Activated CD8-positive, alpha-beta memory T cell treated with anti-CD3 and anti-CD28 coated beads, Interleukin-2, amount 50 U/mL, for 1 hour (primary cell): Measurements from ENCODE around the gene PLEKHH3.
"Not testable (repeated sequence)": the region's sequence is repeated elsewhere in the genome, so short reads cannot be mapped to it uniquely, and the experiment has no call there.

Experiments used
- DNase-seq: peaks from one replicate; pipeline ENCODE4 v3.0.0-alpha.2; 2020; ENCODE audit errors: extremely low read depth

PLEKHH3 gene

DNA sequence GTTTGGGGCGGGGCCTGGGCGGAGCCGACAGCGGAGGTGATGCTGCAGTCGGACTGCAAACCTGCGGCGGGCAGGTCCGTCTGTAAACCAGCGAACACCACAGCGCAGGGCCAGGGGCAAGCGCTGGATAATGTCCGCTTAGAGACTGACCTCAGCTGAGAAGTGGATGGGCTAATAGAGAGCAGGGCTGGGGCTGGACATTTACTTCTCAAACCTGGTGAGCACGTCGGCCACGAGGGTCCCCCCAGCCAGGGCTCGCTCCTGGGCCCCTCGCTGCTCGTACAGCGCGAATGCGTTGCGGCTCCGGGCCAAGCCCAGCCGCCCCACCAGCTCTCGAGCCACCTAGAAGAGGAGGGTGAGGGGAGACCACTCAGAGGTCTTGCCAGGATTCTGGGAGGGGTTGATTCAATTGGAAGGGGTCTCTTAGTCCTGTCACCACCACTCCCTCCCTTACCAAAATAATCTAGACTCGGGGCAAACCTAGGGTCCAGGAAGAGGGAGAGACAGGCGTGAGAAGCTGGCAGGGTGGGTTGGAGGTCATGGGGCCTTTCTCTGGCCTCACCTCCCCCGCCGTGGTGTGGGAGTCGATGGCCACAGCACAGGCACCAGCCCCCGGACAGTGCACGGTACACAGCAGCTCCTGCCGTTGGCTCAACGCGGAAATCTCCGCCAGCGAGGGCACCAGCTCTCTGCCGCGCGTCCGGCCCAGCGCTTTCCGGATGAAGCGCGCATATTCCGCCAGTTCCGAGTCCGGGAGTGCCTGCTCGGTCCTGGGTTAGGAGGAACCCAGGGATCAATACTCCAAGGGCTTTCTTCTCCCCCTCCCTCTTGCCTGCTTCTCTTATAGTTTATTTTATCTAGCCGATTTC is 5.8 kb downstream of the PLEKHH3 start:
- no peak for DNase-seq

DNA sequence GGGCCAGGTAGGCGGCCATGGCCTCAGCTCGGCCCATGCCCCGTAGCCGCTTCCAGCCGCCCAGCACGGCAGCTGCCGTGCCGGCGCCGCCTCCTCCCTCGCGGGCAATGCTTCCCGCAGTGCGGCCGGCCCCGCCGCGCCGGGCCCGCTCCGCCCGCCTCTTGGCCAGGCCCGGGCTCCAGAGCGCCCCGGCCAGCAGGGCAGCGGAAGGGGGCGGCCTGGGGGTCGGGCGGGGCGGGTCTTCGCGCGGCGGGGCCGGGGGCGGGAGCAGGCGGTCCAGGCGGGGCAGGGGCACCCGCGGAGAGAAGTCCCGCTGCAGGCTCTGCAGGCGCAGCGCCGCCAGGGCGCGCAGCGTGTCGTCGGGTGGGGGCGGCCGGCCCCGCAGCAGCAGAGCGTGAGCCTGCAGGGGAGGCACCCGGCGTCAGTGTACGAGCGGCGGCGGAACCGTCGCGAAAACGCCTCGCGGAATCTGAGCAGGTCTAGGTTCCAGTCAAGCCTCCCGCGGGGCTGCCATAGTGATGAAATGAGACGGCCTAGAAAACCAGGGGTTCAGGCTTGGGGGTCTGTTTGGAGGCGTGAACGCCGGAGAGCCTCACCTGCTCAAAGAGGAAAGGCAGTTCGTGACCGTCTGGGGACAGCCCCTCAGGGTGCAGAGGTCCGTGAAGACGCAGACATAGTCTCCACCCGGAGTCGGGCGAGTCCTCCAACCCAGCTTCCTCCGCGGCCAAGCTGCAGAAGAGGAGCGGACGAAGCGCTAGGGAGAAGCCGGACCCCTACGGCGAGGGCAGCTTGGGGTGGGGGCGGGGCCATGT is 6.6 kb downstream of the PLEKHH3 start:
- DNase-seq = no peak

DNA sequence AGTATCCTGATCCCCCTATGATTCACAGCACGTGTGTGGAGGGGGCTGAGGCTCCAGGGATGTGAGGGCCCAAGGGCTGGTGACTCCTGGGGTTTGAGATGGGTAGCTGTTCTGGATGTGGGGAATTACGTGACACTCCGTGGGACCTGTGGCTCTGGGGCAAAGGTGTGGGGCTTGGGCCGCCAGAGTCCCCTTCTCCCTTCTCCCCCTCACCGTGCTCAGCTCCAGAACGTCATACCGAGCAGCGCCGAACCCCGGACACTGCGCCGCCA is 7.2 kb downstream of the PLEKHH3 start:
- no peak for DNase-seq

DNA sequence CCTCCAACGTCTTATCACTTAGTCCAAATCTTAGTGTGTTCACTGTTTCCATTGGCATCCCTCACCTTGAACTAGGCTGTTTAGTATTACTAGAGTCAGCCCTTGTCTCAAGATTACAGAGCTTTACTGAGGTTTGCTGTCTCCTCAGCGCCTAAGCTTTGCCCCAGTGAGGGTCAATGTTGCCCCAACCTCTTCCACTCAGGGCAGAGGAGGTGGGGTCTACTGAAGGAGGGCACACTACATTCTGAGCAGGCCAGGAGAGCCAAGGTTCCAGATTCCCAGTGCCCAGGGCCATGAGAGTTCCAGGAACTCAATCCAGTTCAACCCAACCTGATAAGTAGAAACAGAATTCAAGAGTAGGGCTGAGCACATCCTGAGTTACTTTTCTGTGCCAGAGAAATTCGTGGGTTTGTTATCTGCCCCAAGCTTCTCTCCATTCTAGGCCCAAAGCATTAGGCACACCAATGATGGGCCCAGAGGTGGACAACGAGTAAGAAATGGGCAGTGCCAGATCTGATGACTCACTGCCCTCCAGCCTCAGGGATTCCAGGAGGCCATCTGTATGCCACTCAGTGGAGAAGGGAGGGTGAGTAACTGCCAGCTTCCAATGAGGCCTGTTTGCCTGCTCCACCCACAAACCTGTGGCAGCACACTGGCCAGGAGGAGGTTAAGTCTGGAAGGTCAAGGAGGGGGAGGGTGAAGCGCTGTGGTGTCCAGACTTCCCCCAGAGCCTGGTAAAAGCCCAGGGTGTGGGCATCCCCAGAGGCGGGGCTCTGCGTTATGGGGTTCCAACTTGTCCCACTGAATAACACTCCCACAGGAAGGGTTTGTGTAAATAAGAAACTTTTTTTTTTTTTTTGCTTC is 9.5 kb downstream of the PLEKHH3 start:
- no peak for DNase-seq

DNA sequence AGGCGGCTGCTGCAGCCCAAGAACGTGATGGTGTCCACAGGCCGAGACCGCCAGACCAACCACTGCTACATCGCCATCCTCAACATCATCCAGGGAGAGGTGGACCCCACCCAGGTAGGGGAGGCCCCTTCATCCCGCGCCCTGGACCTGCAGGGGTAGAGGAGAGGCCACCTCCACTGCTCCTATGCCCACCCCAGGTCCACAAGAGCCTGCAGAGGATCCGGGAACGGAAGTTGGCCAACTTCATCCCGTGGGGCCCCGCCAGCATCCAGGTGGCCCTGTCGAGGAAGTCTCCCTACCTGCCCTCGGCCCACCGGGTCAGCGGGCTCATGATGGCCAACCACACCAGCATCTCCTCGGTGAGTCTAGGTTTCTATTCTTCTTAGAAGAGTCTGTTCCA is 10.7 kb downstream of the PLEKHH3 start:
- not testable (repeated sequence) for DNase-seq

DNA sequence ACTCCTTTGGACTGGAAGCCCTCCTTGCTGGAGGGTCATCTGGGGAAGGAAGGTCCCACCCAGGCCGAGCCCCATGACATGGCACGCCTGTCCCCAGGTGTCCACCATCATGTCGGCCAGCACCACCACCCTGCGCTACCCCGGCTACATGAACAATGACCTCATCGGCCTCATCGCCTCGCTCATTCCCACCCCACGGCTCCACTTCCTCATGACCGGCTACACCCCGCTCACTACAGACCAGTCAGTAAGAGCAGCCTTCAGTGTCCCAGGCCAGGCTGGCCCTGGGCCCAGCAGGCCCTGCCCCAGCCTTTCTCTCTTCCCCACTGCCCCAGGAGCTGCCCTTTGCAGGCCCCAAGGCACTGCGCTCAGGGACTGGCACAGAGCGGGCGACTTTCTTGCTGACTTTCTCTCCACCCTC is 11.2 kb downstream of the PLEKHH3 start:
- no peak for DNase-seq

DNA sequence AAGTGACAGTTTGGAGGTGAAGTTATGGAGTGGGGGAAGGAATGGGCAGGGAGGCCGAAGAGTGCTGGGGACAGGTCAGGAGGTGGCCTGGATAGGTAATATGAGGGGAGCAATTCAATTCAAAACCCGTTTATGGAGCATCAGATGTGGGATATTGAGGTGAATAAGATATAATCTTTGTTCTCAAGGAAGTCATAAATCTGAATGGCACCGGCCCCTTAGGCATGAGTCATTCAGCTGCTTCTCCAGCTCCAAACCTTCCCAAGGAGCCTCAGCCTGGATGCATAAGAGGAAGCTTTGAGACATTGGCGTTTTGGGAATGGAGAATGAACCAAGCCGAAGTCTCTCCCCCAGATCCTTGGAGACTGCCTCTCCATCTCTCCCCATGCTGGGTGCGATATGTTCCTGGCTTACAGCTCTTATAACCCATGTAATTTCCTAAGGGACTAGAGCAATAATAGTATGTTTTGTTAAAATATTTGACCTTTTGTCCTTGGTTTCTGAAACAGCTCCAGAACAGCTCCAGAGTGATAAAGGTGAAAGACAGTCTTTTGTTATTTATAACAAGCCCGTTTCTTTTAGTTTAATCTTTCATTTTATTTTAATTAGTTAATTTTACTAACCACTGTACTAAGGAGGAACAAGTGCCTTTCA is 16.0 kb downstream of the PLEKHH3 start:
- DNase-seq = no peak

DNA sequence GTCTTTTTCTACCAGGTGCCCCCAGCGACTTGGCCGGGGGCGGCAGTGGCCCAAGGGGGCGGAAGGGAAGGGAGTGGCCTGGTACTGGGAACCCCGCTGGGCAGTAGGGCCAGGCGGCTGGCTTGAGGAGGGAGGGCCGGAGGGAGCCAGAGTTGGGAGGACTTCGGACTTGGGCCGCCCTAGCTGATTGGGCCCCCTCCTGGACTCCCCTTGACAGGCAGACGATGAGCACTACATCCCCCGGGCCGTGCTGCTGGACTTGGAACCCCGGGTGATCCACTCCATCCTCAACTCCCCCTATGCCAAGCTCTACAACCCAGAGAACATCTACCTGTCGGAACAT is 16.9 kb downstream of the PLEKHH3 start:
- not testable (repeated sequence) for DNase-seq

DNA sequence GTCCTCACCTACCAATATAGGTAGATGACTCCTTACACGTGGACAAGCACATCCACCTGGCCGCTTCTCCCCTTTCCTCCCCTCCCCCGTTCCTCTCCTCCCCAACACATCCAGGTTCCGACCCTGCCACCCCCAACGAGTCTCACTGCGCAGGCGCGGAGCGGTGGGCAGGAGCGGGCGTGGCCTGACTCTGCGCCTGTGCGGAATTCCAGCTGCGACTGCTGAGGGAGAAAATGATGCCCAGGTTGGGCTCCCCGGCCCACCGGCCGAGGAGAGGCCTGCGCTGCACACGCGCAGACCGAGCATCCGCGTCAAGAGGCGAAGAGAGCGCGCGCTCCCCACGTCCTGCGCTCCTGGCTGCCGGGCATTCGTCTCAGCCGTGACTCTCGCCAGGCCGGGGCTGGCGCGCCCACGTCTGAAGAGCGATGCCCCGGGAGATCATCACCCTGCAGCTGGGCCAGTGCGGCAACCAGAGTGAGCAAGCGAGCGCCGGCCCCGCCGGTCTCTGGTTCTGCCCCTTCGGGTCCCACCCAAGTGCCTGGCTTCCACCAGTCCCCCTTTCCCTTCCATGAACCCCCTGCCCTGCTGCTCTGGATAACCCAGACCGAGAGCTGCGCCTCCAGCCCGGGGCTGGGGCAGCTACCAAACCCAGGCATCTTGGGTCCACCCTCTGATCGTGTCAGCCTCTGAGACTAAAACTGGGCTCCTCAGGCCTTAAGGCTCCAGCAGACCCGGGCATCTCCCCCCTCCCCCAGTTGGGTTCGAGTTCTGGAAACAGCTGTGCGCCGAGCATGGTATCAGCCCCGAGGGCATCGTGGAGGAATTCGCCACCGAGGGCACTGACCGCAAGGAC is 17.5 kb downstream of the PLEKHH3 start, which contains the start of gene TUBG2:
Gene TUBG2 (plus strand): TSS at position 206 of the 853 bp plus-strand sequence. CDS start 220 bp downstream, at position 426.
- no peak for DNase-seq

DNA sequence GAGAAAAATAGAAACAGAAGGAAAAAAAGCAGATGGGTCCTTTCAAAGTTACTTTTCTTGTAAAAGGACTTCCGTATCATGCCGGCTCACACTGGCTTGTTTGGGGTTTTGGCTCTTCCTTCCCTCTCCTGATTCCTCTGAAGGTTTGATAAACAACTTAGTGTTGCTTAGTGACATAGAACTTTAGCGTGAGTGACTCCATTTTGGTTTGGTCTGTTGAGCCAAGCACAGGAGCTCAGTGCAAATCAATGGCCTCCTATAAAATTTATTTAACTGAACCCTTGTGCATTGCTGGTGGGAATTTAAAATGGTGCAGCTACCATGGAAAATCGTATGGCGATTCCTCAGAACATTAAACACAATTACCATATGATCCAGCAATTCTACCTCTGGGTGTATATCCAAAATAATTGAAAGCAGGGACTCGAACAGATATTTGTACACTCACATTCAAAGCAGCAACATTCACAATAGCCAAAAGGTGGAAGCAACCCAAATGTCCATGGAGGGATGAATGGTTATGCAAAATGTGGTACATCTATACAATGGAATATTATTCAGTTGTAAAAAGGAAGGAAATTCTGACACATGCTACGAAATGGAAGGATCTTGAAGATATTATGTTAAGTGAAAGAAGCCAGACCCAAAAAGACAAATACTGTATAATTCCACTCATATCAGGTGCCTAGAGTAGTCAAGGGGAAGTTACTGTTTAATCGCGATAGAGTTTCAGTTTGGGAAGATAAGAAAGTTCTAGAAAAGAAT is 18.8 kb downstream of the PLEKHH3 start:
- no peak for DNase-seq

DNA sequence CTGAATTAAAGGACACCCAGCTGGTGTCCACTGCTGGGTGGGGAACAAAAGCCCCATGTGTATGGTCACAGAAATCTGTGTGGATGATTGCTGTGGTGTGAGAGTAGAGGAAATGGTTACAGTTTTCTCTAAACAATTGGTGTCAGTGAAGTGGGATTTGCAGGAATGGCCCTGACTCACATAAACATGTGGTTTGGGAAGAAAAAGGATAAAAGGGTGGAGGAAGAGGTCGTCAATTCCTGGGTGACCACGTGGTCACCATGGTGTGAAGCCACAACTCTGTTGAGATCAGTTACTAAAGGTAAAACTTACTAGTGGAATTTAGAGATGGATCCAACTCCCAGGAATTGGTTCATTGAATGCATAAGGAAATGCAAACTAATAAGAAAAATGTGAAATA is 21.3 kb downstream of the PLEKHH3 start:
- DNase-seq = no peak

DNA sequence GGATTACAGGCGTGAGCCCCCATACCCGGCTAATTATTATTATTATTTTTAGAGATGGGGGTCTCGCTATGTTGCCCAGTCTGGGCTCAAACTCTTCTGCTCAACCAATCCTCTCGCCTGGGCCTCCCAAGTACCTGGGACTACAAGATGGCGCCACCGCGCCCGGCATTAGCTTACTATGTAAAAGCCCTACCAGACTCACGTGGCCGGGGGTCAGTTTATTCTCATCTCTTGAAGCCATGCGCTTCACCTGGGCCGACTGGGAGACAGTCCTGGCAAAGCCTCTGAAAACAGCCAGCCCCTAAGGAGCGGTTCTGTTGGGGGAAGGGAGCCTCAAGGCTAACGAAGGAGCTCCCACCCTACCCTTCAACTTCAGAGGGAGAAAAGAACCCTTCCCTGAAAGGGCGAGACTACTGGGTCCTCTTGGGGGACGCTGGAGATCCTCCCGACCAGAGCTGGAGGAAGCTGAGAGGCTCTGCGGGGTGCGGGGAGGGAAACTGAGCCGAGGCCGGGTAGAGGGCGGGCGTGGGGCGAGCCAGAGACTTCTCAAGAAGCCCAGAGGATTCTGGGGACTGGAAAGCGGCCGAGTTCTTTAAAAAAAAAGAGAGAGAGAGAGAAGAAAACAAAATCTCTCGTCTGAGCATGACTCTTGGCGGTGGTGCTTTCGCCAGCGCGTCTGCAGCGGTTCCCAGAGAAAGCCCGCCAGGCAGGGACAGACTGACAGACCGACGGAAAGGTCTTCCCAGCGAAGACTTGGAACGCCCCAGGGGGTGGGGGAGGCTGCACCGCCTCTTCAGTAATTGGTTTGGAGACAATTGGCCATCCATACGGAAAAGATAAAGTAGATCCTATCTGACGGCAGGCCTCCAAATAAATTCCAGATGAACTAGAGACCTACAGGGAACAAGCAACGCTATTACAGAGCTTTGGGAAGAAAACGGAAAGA is 23.3 kb downstream of the PLEKHH3 start:
- DNase-seq = no peak

DNA sequence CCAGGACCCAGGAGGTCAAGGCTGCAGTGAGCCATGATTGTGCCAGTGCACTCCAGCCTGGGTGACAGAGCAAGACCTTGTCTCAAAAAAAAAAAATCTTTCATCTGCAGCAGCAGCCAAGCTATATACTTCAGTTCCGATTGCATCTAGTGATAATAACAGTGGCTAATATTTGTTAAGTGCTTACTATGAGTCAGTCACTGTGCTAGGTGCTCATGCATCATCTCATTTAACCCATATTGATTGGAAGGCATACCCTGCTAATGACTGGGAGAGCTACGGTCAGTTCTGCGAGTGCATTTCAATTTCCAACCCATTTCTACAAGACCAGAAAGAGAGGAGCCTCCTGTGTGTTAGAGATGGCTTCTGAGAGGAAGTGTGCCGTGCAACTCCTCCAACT is 25.4 kb downstream of the PLEKHH3 start:
- no peak for DNase-seq

DNA sequence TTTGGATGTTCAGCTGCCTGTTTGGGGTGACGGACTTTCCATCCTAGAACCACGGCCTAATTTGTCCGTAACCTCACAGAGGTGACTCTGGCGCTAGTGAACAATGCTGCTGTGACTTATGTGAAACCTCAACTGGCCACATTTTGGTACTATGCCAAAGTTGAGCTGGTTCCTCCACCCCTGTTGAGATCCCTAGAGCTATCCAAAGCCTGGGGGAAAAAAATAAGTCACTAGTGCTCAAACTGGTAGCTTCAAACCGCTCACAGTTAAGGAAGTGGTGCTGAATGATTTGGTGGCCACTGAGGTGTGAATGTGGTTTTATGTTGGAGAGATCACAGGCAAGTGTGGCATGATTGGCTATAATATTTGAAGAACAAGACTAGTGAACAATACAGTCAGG is 29.0 kb downstream of the PLEKHH3 start:
- DNase-seq = no peak

DNA sequence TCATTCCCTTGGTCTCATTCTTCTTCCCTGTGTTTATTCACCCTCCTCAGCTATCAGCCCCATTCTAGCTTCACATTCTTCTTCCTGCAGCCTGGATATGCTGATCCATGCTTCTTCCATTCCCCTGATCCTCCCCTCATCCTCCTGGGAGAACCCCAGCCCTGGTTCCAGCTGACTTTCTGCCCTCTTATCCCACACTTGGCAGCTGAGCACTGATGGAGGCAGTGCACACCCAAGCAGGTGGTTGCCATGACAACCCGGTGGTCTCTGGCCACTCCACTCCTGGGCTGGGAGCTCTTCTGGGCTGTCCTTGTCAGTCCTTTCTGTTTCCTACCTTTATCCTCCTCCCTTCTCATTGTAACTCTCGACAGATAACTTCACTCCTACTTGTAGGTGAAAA is 34.5 kb downstream of the PLEKHH3 start:
- no peak for DNase-seq

DNA sequence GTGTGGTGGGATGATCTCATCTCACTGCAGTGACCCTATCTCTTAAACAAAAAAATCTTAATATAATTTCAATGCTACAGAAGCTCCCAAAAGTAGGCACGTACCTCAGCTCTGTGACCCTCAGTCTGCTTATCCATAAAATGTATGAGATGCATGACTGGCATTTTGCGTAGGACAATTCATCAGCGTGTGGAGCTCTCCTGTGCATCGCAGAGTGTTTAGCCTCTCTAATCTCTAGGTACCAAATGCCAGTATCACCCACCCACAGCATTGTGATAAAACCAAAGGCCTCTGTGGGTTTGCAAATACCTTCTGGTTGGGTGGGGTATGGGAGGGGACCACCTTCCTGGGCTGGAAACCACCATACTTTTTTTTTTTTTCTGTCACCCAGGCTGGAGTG is 36.7 kb downstream of the PLEKHH3 start:
- DNase-seq = no peak

DNA sequence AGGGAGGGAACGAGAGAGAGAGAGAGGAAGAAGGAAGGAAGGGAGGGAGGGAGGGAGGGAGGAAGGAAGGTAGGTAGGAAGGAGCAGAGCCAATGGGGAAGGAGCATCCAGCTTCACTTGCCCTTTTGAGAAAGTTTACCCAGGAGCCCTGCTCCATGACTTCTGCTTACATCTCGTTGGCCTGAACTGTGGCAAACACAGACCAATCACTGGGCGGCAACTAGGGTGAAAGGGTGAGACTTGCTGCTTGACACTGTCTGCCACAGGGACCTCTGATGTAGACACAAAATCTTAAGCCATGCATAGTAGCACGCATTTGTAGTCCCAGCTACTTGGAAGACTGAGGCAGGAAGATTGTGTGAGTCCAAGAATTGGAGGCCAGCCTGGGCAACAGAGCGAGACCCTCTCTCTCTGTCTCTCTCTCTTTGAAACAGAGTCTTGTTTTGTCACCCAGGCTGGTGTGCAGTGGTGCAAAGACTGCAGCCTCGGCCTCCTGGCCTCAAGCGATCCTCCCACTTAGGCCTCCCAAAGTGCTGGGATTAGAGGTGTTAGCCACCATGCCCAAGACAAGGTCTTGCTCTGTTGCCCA is 37.2 kb downstream of the PLEKHH3 start:
- no peak for DNase-seq

DNA sequence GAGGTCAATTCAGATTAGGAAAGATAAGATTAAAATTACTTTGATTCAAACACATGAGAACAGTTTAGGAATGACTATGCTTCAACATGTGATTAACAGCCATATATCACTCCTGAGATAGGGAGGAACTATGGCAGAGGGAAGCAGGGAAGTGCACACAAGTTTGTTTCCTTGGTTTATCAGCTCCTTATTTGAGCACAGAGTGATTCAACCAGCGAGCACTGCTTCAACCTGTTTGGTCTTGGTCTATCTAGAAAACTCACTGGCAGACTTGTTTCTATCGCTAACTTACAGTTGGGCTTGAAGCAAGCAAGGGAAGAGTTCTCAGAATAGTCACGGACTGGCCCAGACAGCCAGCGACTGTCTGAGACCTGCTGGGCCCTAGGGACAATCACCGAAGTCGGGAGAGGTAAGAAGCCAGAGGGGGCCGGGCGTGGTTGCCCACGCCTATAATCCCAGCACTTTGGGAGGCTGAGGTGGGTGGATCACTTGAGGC is 43.8 kb downstream of the PLEKHH3 start:
- DNase-seq = no peak
